ENCODE data around the gene INPP5F.

The INPP5F gene

GRCh38 chr10:119725828-119726675 lies at the start of gene INPP5F:
TSS of gene INPP5F (plus strand) at chr10:119726050. CDS start at chr10:119726263, 213 bp downstream.
- peak; percentile 98 for DNase-seq (ENCODE audit: low spot score)

- DNase-seq (ENCODE audit: low spot score), result no peak
Measured at GRCh38 chr10:119677126-119677525, 48.7 kb upstream of the INPP5F start.

GRCh38 chr10:119677904-119678755 lies 47.7 kb upstream of the INPP5F start:
- no peak for DNase-seq (ENCODE audit: low spot score)

DNA sequence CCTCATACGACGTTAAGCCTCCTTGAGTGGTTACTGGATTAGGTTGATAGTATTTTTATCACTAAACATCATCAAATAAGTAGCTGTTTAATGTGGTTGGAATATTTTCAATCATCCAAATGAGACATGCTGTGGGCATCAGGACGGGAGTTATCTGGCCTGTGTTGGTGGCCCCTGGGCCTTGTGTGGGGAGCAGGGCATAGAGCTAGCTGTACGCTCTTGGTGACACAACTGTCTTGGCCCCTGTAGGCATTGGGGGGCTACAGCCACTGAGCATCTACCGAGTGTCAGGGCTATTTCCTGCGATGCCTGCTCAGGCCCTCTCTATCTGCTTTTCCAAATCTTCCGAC lies 46.4 kb upstream of the INPP5F start:
- no peak for DNase-seq (ENCODE audit: low spot score)

DNA sequence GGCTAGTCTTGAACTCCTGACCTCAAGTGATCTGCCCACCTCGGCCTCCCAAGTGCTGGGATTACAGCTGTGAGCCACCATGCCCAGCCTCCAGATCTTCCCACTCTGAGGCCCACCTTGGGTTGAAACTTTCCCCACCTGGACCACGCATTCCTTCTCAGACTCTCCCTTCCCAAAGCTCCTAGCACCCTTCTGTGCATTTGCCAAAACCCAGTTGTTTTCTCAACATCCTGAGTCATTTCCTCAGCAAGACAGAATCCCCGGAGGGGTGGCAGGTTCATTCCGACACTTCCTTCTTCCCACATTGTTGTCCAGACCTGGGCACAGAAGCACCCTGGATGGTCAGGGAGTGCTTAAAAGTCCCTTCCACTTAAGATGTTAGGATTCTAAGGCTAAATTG lies 45.8 kb upstream of the INPP5F start:
- DNase-seq (ENCODE audit: low spot score), result no peak

GRCh38 chr10:119680650-119681081 lies 45.2 kb upstream of the INPP5F start:
- DNase-seq (ENCODE audit: low spot score), result no peak

DNA sequence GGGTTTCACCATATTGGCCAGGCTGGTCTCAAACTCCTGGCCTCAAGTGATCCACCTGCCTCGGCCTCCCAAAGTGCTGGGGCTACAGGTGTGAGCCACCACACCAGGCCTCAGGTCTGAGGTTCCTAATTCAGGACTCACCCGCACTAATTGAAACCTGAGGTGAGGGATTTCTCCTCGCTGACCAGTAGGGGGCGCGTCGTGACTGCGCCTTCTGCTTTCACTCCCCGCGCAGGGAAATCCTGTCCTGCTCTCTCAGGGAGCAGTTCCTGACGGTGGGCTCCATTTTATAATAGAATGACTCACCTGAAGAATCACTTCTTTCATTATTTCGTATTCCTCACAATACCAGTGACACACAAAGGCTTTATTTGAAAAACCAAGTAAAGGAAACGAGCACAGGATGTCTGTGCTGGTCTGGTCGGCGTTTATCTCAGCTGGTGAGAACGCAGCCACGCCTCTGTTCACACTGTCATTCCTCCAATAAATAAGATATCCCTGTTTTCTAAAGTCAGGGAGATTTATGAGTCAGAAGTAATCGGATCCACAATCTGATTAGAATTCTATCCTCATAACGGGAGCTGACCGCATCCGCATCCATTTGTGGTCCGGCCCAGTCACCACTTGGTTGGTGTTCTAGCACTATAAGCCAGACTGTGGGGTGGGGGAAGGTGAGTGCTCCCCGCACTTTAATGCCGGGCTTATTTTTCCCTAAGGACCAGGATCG lies 39.2 kb upstream of the INPP5F start:
- peak; percentile 82 for DNase-seq (ENCODE audit: low spot score)

GRCh38 chr10:119687192-119688032 lies 38.4 kb upstream of the INPP5F start:
- no peak for DNase-seq (ENCODE audit: low spot score)

- no peak for DNase-seq (ENCODE audit: low spot score)
Measured at GRCh38 chr10:119688033-119688508, 37.8 kb upstream of the INPP5F start.

GRCh38 chr10:119689016-119689580 lies 36.8 kb upstream of the INPP5F start:
- no peak for DNase-seq (ENCODE audit: low spot score)

GRCh38 chr10:119691726-119692125 lies 34.1 kb upstream of the INPP5F start:
- no peak for DNase-seq (ENCODE audit: low spot score)

DNA sequence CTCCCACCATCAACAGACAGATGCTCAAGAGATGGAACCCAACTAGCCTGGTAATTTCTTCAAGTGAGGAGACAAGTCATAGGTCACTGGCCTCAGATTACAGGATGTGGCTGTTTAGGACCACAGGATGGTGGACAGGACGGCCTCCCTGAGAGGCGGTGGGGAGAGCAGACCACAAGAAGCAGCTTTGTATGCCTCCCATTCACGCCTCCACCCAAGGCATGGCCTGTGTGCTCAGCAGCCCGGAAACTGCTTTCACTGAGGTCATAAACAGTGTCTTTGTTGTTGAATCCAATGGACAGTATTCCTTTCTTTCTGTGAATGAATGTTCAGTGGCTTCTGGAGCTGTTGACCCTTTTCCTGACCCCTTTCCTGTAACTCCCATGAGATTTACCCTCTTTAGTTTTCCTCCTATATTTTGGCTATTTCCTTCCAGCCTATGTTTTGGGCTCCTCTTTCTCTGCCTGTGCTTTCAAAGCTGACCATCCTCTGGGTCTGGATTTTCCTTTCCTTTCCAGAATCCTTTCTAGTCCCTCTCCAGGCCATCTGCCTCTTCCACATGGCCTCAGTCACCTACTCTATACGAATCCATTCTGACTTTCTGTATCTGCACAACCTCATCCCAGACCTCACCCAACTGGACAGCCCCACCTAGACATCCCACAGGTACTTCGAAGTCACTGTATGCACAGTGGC lies 32.4 kb upstream of the INPP5F start:
- DNase-seq (ENCODE audit: low spot score), result no peak

DNA sequence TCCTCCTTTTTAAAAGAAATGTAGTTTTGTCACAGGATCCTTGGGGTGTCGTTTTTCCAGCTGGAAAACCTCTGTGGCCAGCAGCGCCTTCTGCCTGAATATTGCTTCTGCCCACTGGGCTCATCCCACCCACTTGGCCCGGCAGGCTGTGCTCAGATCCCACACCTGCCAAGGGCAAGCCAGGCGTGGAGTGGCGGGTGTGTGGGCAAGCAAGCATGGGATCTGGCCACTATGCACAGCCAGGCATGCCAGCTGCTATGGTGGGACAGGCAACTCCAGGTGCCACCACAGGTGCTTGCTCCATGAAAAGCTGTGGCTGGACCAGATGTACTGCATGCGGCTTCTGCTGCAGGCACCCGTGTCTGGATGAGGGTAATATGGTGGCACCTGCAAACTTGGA lies 31.2 kb upstream of the INPP5F start:
- no peak for DNase-seq (ENCODE audit: low spot score)

- no peak for DNase-seq (ENCODE audit: low spot score)
Measured at GRCh38 chr10:119700321-119700954, 25.4 kb upstream of the INPP5F start.

GRCh38 chr10:119701861-119702260 lies 24.0 kb upstream of the INPP5F start:
- DNase-seq (ENCODE audit: low spot score), result no peak

- no peak for DNase-seq (ENCODE audit: low spot score)
Measured at GRCh38 chr10:119702583-119702982, 23.3 kb upstream of the INPP5F start.

DNA sequence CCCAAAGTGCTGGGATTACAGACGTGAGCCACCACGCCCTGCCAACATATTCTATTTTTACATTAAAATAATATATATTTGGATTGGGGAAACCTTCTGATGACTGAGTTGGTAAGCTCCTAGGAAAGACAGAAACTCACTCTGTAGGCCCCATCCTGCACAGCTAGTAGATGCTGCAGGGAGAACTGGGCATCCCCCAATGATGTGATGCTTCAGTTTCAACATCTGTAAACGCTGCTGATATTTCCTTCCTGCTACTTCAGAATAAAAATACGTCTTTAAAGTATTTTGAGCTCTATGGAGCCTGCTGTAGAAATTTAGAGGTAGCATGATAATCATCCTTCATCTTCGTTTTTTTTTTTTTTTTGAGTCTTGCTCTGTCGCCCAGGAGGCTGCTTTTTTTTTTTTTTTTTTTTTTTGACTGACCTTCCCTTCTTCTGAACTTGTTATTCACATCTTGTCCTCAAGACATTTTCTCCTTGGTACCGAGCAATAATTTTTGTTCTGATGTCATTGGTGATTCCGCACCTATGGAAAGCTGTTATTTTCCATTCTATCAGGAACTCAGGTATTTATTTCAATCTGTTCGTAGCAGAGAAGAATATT lies 21.8 kb upstream of the INPP5F start:
- DNase-seq (ENCODE audit: low spot score), result no peak

- DNase-seq (ENCODE audit: low spot score), result no peak
Measured at GRCh38 chr10:119705434-119705831, 20.4 kb upstream of the INPP5F start.

- no peak for DNase-seq (ENCODE audit: low spot score)
Measured at GRCh38 chr10:119706521-119707278, 19.1 kb upstream of the INPP5F start.
